CD14-positive monocyte (primary cell): Measurements from ENCODE around the gene PAM. TPM values are rescaled to one million over a fixed set of nuclear protein-coding genes. Genes with fewer than 3 reads are reported as not detected.

Source experiments
- DNase-seq, 3 donors: peaks; one replicate each; pipeline ENCODE4 v3.0.0-alpha.2; 2011 to 2022
- H2AFZ ChIP-seq: 2 replicates; pipeline ENCODE4 v1.6.0; 2012; ENCODE audit warnings: mild to moderate bottlenecking, low read depth, low read length, inconsistent platforms; ENCODE audit not compliant: insufficient read depth, poor library complexity, severe bottlenecking
- H3K27ac ChIP-seq, 2 donors: 1 replicate in 1 of 2; 2 replicates in 1 of 2; pipeline ENCODE4 v1.5.1; 2012 to 2013; ENCODE audit warnings: low read length in 2 of 2, control low read depth in 1 of 2, inconsistent platforms in 1 of 2, low read depth in 1 of 2, mild to moderate bottlenecking in 1 of 2
- H3K27me3 ChIP-seq, 2 donors: one replicate each; pipeline versions ENCODE4 v1.6.0 to v1.6.1; 2011 to 2013; ENCODE audit warnings: low read length in 2 of 2; ENCODE audit not compliant: control insufficient read depth in 2 of 2, insufficient read depth in 2 of 2
- H3K36me3 ChIP-seq, 2 donors: replicated peaks in 1 of 2; 1 replicate in 1 of 2; 2 replicates in 1 of 2; pipeline versions ENCODE4 v1.5.1 to v1.6.1; 2012 to 2013; ENCODE audit warnings: low read length in 2 of 2, control low read depth in 1 of 2, inconsistent platforms in 1 of 2, mild to moderate bottlenecking in 1 of 2; ENCODE audit not compliant: insufficient read depth in 2 of 2, control insufficient read depth in 1 of 2
- H3K4me1 ChIP-seq, 2 donors: 1 replicate in 1 of 2; 2 replicates in 1 of 2; pipeline versions ENCODE4 v1.5.1 to v1.6.1; 2012 to 2013; ENCODE audit warnings: low read length in 2 of 2, control low read depth in 1 of 2, inconsistent platforms in 1 of 2, mild to moderate bottlenecking in 1 of 2, moderate library complexity in 1 of 2; ENCODE audit not compliant: insufficient read depth in 2 of 2, control insufficient read depth in 1 of 2
- H3K4me2 ChIP-seq: replicated peaks from 2 replicates; pipeline ENCODE3; 2012; ENCODE audit warnings: low read length, moderate library complexity, mild to moderate bottlenecking; ENCODE audit not compliant: poor library complexity, severe bottlenecking; ENCODE audit errors: extremely low read depth
- H3K4me3 ChIP-seq, 3 experiments: fragments of 200-600 bp in 1 of 3; sonication (generic) in 1 of 3; replicated peaks in 1 of 3; 1 replicate in 2 of 3; 2 replicates in 1 of 3; pipeline ENCODE4 v1.5.1; 2011 to 2013; ENCODE audit warnings: low read length in 3 of 3, mild to moderate bottlenecking in 3 of 3, control low read depth in 2 of 3, low read depth in 2 of 3, inconsistent platforms in 1 of 3, moderate library complexity in 1 of 3
- H3K79me2 ChIP-seq: 2 replicates; pipeline ENCODE4 v1.6.0; 2012; ENCODE audit warnings: mild to moderate bottlenecking, control low read depth, inconsistent platforms, low read length, moderate library complexity; ENCODE audit not compliant: insufficient read depth
- H3K9ac ChIP-seq: 2 replicates; pipeline ENCODE4 v1.6.0; 2017; ENCODE audit warnings: low read length, mild to moderate bottlenecking; ENCODE audit not compliant: insufficient read depth, poor library complexity, severe bottlenecking
- H3K9me3 ChIP-seq, 2 donors: replicated peaks in 1 of 2; 1 replicate in 1 of 2; 2 replicates in 1 of 2; pipeline versions ENCODE4 v1.5.1 to v1.6.1; 2012 to 2013; ENCODE audit warnings: low read length in 2 of 2, control low read depth in 1 of 2; ENCODE audit not compliant: control insufficient read depth in 1 of 2, insufficient read depth in 1 of 2
- H4K20me1 ChIP-seq: 2 replicates; pipeline ENCODE4 v1.6.0; 2012; ENCODE audit warnings: mild to moderate bottlenecking, low read length, control low read depth, moderate library complexity; ENCODE audit not compliant: insufficient read depth
- H3K27ac Mint-ChIP-seq, 7 donors: one replicate each; pipeline ENCODE4 v1.8.0; 2020; ENCODE audit warnings: mild to moderate bottlenecking in 7 of 7, mixed read lengths in 7 of 7, moderate library complexity in 6 of 7, inconsistent platforms in 2 of 7
- H3K27me3 Mint-ChIP-seq, 3 donors: one replicate each; pipeline ENCODE4 v1.8.0; 2021 to 2022; ENCODE audit warnings: low read depth in 3 of 3, mild to moderate bottlenecking in 3 of 3, mixed read lengths in 3 of 3, moderate library complexity in 3 of 3, inconsistent platforms in 1 of 3
- H3K36me3 Mint-ChIP-seq, 2 donors: one replicate each; pipeline ENCODE4 v1.8.0; 2020; ENCODE audit warnings: mixed read lengths in 2 of 2, inconsistent platforms in 1 of 2, mild to moderate bottlenecking in 1 of 2
- H3K4me1 Mint-ChIP-seq: one replicate; pipeline ENCODE4 v1.8.0; 2020; ENCODE audit warnings: mild to moderate bottlenecking, mixed read lengths
- H3K4me3 Mint-ChIP-seq, 2 donors: one replicate each; pipeline ENCODE4 v1.8.0; 2020; ENCODE audit warnings: mild to moderate bottlenecking in 2 of 2, mixed read lengths in 2 of 2, moderate library complexity in 1 of 2
- H3K9me3 Mint-ChIP-seq, 7 donors: one replicate each; pipeline ENCODE4 v1.8.0; 2020 to 2022; ENCODE audit warnings: mixed read lengths in 7 of 7, mild to moderate bottlenecking in 6 of 7, moderate library complexity in 6 of 7, inconsistent platforms in 2 of 7
- WGBS: methylation state at CpG from one replicate; pipeline ENCODE4 v1.1.5; 2013; ENCODE audit warnings: missing lambda C conversion rate; ENCODE audit not compliant: insufficient coverage; 5-methylcytosine and 5-hydroxymethylcytosine counted together
- intact Hi-C, 2 donors: fragments of 100-400 bp; cut with micrococcal nuclease; formaldehyde crosslinking; loops; one replicate each; pipeline versions ENCODE4 v1.15.0 to v1.15.1; 2023
- polyA plus RNA-seq, 3 donors: library from polyadenylated mRNA; depleted of rRNA in 1 of 3; unstranded in 2 of 3; stranded (reverse) in 1 of 3; fragments of 300-500 nt in 2 of 3; fragments of >200 nt in 1 of 3; fragmentation: Illumina TruSeq in 2 of 3; gene quantifications; 1 replicate in 2 of 3; 2 replicates in 1 of 3; pipeline ENCODE4 v1.2.3, GENCODE V29; 2012 to 2021
- TF ChIP-seq, protein P1 (sequence below): fragments of 200-600 bp; IDR thresholded peaks from one replicate; pipeline ENCODE4 v1.8.0; 2022; ENCODE audit warnings: antibody characterized with exemption, mild to moderate bottlenecking

PAM gene
- polyA plus RNA-seq, 3 donors, result 11.8 to 27.4 (median 12.8) TPM

DNA sequence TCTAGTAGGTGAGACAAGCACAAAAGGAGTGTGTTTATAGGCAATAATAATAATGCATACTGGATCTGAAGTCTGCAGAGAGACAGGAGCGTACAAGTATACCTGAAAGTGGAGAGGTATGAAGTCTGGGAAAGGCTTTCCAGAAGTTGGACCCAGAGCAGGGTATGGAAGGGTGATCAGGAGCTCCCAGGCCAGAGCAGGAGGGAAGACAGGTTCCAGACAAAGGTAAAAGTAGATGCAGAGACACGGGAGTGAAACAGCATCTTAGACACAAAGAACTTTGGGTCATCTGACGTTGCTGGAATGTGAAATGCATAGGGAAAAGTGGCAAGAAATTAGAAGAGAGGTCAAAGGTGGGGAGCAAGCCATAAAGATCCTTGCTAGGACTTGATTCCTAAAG lies 175.1 kb downstream of the PAM start:
- Histone ChIP-seq H4K20me1 (no peaks in the 10 kb centered on the region), H3K27ac (no peak overlapping the region), H2AFZ (no peak overlapping the region), H3K27me3 (no peaks in the 10 kb centered on the region), H3K79me2 (no peaks in the 10 kb centered on the region), H3K36me3 (peaks cover 0 to 8% of the 10 kb centered on the region in 2 donors), H3K9me3 (no peaks in the 10 kb centered on the region), H3K9ac (no peak overlapping the region), H3K4me1 (no peaks in the 10 kb centered on the region), H3K4me3 (no peak overlapping the region), H3K4me2 (no peak overlapping the region)
- WGBS, result 93% methylated on average over 3 of the region's 3 CpGs
- no peak for DNase-seq
- Mint-ChIP-seq H3K27me3 (no peaks in the 10 kb centered on the region), H3K9me3 (no peaks in the 10 kb centered on the region), H3K4me1 (no peaks in the 10 kb centered on the region), H3K4me3 (no peak overlapping the region), H3K36me3 (peaks cover 3 to 9% of the 10 kb centered on the region in 2 donors), H3K27ac (no peak overlapping the region)
- TF ChIP-seq, protein P1, sequence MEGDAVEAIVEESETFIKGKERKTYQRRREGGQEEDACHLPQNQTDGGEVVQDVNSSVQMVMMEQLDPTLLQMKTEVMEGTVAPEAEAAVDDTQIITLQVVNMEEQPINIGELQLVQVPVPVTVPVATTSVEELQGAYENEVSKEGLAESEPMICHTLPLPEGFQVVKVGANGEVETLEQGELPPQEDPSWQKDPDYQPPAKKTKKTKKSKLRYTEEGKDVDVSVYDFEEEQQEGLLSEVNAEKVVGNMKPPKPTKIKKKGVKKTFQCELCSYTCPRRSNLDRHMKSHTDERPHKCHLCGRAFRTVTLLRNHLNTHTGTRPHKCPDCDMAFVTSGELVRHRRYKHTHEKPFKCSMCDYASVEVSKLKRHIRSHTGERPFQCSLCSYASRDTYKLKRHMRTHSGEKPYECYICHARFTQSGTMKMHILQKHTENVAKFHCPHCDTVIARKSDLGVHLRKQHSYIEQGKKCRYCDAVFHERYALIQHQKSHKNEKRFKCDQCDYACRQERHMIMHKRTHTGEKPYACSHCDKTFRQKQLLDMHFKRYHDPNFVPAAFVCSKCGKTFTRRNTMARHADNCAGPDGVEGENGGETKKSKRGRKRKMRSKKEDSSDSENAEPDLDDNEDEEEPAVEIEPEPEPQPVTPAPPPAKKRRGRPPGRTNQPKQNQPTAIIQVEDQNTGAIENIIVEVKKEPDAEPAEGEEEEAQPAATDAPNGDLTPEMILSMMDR, result no peak
- intact Hi-C loops, result no loop called here

DNA sequence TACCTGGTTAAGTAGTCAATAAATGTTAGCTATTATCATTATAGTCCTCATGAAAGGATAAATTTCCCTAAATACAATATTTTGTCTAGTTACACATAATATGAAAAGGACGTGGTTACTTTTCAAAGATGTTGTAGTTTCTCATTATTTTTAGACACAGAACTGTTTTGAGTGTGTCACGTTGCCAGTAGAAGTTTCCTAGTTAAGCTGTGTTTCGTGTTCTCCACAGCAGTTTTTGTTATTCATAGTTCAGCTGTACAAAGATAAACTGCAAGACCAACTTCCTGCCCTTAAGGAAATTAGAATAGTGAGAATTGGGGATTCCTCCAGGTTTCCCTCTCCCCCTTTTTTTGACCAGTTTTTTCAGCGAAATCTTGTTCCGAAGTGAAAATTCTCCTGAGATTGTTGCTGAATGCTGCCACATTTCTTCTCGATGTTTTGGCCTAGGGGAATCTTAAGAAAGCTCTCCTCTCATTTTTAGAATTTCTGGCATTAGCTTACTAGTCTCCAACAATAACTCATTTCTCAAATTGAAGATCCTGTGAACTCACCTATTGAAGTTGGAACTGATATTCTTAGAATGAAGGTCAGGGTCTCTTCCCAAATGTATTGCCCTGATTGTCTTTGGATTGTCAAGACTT lies 176.1 kb downstream of the PAM start:
- no peaks in the 10 kb centered on the region for H3K4me1 ChIP-seq
- Mint-ChIP-seq H3K27ac (no peak overlapping the region), H3K36me3 (peaks cover 3 to 9% of the 10 kb centered on the region in 2 donors), H3K9me3 (no peaks in the 10 kb centered on the region), H3K4me3 (no peak overlapping the region), H3K4me1 (no peaks in the 10 kb centered on the region), H3K27me3 (no peaks in the 10 kb centered on the region)
- TF ChIP-seq, protein P1, result no peak
- H4K20me1 ChIP-seq, result no peaks in the 10 kb centered on the region
- DNase-seq, result no peak
- H3K27me3 ChIP-seq, result no peaks in the 10 kb centered on the region
- H3K36me3 ChIP-seq, result peaks cover 0 to 8% of the 10 kb centered on the region in 2 donors
- no peak overlapping the region for H3K4me3 ChIP-seq
- H3K9me3 ChIP-seq, result no peaks in the 10 kb centered on the region
- H3K9ac ChIP-seq, result no peak overlapping the region
- H3K27ac ChIP-seq, result no peak overlapping the region
- no CpG with 5 or more reads among the region's 6 CpGs for WGBS
- intact Hi-C loops, result no loop called here
- H3K79me2 ChIP-seq, result no peaks in the 10 kb centered on the region
- no peak overlapping the region for H2AFZ ChIP-seq
- H3K4me2 ChIP-seq, result no peak overlapping the region
